Middle frontal gyrus (tissue), 1 donor: ENCODE measurements around the gene PEPD.

ENCODE experiments used
- DNase-seq: peaks from one replicate; pipeline ENCODE4 v3.0.0-alpha.2; 2015; ENCODE audit warnings: low spot score; ENCODE audit errors: extremely low spot score

Gene PEPD

DNA sequence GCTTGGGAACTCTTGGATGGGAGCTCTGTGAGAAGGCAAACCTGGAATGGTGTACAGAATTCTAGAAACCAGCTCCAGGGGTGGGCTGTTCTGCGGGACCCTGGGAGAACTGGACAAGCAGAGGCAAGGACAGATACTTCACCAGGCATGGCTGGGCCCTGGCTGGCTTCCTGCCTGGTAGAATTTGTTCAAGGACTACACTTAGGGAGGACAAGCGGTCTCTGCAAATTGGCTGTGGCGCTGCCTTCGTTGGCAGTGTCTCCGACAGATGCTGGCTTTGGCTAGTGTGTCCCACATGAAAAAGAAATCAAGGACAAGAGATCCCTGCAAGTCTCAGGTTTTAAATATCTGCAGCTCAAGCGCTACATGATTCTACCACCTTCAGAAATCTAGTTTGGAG, 135.6 kb downstream of the PEPD start:
- DNase-seq, result no peak

DNA sequence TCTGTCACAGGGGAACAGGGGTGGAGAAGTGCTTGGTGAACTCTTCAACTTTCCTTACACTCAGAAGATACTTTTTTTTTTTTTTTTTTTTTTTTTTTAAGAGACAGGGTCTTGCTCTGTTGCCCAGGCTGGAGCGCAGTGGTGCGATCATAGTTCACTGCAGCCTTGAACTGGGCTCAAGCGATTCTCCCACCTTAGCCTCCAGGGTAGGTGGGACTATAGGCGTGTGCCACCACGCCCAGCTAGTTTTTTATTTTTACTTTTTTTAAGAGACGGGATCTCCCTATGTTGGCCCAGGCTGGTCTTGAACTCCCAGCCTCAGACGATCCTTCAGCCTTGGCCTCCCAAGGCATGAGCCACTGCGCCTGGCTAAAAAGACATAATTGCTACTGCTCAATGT, 136.6 kb downstream of the PEPD start:
- DNase-seq, result no peak

DNA sequence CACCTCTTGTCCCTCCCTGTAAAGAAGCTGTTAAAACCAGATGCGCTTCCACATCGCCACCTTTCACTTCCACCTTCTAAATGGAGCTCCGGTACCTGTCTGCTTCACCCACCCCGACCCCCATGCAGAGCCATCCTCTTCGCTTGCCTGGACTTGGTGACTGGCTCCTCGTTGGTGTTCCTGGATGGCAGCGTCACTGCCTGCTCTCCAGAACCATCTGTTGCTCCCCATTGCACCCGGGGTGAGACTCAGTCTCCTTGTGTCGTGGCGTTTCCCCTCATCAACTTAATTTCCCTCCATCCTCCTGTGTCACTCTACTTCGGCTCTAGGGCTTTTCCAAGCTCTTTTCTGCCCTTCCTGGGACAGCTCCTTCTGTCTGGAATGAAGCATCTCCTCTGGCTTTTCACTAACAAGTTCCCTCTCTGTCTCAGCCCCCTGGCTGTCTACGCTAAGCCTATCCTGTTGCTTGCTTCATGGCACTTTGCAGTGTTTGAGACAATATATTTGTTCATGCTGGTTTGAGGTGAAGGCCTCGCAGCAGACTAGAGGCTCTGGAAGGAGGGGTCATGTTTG, 137.8 kb downstream of the PEPD start:
- DNase-seq, result no peak

DNA sequence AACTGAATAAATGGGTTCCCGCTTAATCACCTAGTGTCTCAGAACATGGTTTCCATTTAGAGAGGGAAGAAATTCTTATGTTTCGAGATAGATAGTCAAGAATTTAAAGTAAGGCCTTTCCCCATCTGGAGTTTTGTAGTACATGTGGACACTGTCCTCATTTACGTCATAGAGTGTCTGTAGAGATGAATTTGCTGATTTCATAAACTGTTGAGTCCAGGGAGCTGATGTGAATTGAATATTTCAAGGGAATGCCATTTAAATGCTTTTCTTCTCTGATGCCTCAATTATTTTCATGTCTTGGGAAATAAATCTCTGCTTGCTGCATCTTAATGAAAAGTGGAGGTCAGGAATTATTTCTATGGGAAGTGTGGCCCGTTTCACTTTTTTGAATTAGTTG, 138.6 kb downstream of the PEPD start:
- DNase-seq, result no peak

DNA sequence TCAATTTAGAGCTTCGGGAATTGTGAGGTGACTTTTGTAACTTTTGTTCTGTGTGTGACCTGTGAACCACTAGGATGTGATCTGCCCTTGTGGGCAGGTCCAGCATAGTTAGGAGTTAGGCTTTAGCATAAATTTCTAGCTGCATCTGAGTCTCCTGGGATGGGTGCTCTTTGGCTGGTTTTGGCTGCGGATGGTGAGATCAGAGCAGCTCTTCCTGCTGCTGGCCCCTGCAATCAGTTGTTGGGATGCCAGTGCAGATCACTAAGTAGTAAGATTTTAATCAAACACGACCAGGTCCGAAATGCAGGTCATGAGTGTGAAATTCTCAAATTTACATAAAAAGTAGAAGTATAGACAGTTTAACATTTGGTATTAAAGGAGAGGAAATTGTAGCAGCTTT, 139.6 kb downstream of the PEPD start:
- no peak for DNase-seq

DNA sequence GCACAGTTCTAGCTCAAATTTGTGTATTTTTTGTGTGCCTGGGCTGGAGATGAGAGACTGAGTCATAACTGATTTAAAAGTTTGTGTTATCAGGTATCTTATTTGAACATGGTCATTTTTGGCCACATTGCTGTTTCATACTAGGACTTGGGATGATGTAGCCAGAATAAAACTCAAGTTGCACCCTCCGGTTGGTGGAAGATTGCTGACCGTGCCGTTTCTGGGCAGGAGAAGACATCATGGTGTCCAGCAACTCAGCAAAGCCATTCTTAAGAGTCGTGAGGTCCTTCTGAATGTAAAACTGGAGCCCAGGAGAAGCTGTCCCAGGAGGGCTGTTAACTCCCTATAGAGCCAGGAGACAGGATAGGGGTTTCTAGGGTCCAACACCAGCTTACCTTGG, 140.5 kb downstream of the PEPD start:
- no peak for DNase-seq

DNA sequence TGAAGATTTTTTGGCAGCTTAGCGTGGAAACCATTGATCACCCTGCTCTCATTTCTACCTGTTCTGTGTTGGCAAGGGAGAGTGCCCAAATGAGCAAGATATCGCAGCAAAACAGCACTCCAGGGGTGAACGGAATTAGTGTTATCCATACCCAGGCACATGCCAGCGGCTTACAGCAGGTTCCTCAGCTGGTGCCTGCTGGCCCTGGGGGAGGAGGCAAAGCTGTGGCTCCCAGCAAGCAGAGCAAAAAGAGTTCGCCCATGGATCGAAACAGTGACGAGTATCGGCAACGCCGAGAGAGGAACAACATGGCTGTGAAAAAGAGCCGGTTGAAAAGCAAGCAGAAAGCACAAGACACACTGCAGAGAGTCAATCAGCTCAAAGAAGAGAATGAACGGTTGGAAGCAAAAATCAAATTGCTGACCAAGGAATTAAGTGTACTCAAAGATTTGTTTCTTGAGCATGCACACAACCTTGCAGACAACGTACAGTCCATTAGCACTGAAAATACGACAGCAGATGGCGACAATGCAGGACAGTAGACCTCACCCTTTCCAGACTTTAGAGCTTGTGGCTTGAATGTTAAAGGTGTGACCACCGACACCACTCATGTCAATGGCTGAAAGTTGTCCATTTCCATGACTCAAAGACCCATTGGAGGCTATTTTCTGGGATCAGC, 142.3 kb downstream of the PEPD start:
- no peak for DNase-seq

DNA sequence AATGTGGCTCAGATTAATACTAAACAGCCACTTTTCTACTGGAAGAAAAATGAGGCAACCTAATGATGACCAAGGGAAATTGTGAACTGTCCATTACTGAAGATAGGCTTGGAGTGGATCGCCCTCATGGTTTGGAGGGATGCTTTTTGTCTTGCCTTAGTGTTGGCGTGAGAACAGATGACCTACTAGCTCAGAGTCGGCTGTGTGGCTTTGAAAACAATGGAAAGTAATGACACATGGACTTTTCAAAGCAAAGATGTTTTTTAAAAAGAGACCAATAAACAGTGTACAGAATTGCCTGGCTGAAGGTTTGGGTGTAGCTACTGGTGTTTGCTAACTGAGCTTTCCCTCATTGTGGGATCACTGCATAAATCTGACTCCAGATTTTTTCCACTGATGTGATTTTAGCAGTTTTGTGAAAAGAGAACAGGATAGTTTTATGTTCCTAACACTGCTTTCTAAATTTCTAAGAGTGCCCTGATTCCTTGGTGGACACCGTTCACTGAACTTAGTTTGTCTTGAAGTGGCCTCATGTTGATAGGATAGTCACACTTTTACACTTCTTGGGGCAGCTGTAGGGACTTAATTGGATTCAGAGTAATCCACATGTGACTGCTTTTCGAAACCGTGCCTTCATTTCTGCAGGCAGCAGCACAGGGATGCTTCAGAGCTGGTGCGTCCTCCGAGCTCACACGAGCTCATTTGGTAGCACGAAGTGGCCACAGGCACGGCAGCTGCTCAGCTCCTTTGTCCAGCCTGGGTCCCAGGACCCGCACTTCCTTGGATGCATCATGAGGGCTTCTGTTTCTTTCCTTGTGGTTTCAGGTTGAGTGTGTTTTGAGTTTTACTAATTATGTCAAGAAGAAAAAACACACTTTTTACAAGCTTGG, 143.8 kb downstream of the PEPD start:
- DNase-seq, result no peak

DNA sequence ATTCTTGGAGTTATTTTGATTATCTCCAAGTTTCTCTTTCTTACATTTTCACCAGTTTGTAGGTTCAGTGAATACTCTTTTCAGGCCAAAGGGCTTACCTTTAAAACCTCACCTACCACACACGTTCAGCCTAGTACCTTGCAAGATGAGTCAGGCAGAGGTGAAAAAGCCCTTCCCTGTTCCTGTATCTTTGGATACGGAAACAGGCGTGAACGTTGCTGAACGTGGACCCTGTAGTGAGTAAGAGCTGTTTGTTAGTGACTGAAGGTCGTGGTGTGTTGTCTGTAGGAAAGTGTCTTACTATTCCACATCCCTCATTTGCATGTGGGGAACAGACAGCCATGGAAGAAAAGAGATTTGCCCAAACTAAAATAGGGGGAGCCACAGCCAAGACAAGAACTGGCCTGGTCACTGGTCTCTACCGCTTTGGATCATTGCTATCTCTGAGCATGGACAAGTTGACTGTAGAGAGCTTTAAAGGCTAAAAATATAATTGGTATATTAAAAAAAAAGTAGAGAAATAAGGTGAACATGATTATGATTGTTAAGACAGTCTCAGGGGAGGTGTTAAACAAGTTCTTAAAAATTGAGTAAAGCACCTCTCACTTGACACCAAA, 144.5 kb downstream of the PEPD start:
- no peak for DNase-seq

DNA sequence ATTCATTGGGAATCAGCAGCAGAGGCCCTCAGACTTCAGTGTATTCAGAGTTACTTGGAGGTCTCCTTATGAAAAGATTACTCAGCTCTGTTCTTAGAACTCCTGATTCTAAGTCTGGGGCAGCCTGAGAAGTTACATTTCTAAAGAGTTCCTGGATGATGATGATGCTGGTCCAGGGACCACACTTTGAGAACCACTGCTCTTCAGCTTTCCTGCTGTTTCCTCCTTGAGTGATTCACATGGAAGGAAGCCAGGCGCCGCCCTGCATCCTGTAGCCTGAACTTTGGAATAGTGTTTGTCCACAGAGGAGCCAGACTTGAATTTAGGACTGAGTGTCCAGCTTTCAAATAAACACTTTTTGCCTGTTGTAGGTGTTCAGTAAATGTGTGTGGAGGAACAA, 145.2 kb downstream of the PEPD start:
- DNase-seq, result no peak

DNA sequence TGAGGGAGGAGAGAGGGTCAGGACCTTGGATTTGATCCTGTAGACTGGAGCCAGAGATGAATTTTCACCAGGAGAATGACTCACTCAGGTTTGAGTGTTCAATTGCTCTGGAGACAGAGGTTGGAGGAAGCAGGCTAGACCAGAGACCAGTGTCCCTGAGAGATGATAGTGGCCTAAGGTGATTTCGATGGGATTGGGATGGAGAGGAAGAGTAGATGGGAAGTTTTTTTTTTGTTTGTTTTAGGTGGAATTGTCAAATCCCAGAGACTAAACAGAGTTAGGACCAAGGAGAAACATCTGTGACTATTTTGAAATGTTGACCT, 145.8 kb downstream of the PEPD start:
- DNase-seq, result no peak

DNA sequence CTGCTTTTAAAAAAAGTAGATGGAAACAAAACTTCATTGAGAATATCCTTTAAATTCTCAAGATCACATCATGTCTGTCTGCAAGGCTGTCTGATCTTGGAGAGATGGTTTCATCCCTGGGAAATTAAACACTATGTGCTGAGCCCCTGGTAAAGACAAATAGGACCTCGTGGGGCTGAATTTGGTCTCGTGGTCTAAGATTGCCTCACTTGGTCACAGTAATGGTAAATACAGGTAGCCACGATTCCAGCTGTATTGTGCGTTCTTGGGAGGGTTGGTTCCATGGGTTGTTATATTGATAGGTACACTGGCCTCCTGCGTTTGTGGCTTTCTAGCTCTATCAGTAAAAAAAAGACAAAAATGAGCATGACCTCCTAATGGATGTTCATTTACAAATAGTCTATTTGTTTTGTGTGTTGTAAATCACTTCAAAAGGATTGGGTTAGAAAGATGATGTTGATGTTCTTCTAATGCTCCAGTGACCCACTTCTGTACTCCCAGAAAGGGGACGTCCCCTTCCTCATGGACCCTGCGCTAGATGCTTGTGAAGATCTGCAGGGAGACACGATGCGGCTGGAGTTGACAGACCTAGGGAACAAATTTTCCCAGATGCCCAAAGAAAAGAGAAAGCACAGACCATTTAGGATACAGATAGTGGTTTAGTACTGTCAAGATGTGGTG, 146.3 kb downstream of the PEPD start:
- no peak for DNase-seq

DNA sequence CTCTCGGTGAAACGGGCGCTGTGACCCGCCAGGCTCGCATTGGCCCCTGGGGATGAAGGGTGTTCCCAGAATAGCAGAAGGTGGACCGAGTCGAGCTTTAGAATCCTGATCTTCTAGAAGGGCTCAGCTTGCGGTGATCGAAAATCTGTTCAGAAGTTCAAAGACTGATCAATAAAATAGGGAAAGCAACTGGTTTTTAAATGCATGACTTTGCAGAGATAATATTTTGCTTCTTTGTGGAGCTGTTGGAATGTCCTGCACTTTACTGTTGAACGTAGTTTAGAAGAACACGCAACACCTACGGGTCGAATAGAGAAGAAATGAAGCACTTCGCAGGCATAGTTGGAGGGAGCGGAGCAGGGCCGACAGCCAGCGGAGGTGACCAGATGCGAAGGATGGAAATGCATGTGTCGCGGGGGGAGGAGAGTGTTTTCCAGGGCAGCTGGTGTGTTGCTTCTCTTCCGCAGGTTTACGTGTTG, 147.3 kb downstream of the PEPD start:
- DNase-seq, result no peak

DNA sequence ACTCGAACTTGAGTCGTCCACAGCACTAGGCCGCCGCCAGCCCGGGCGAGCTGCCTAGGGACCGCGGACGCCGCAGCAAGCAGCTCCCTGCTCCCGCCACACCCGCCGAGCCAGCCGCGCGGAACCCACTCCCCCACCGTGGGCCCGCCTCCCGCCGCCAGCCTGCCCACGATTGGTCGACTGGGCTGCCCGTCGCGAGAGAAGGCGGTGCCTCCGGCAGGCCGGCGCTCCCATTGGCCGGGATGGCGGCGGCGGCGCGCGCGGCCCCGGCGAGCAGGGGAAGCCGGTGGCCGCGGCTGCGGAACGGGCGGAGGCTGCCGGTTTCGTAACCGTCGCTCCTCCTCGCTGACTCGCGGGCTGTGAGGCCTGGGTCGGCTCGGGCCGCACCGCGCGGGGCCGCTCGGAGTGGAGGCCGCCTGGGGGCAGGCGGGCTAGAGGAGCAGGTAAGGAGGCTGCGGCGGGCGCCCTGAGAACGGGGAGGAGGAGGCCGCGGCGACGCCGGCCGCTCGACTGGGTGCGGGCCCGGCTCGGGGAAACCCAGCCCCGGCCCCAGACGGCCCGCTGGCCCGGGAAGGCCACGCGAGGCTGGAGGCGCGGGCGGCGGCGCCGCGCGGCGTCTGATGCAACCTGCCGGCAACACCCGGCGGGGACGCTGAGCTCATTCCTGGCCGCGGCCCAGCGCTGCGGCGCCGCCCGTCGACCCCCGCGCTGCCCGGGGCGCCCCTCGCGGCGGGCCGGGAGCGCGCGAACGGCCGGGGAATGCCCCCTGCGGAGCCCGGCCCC, 147.9 kb downstream of the PEPD start, which contains the start of gene CEBPG:
TSS of gene CEBPG (plus strand) at position 257 of the 783 bp plus-strand sequence. CDS start 5,531 bp downstream, outside the sequence.
- peak; percentile 87 for DNase-seq

DNA sequence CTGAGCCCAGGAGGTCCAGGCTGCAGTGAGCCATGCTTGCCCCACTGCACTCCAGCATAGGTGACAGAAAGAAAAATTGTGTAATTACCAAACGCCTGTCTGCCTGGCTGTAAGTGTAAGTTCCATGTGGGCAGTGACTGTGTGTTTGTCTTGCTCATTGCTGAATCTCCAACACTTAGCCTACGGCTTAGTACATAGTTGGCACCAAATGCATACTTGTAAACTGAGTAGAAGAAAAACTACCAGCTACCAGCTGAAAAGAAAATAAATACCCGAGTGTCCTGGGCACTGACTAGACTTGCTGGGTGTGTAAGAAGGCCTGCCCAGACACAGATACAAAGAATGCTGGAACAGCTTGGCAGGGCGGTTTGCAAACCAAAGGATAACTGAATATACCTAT, 150.8 kb downstream of the PEPD start:
- no peak for DNase-seq

DNA sequence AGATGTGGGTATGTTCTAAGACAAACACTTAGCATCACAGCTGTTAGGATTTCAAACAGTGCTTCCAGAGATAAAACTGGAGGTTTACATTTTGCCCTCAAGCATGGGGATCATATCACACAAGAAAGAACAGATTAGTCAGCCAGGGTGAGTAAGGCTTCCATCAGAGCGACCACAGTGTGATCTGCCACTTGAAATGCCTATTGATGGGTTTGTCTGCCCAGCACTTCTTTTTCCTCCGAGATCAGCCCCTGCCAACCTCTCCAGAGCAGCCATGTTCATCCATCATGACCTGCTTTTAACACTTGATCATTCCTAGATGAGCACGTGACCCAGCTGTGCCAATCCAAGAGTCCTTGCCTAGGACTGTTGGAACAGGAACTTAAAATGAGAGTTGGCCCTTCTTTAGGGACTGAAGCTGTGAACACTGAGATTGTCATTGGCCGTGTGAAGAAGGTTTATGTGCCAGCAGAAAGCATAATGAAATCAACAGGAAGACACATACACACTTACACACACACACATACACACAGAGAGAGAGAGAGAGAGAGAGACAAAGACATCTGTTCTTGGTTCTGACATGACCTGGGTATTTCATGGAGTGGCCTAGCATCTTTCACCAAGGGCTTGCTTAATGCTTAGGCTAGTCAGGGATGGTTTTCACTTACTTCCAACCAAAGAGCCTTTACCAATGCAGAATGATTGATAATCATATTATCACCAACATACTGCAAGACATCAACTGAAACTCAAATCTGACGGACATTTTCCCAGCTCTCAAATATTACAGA, 153.3 kb downstream of the PEPD start:
- DNase-seq, result no peak

DNA sequence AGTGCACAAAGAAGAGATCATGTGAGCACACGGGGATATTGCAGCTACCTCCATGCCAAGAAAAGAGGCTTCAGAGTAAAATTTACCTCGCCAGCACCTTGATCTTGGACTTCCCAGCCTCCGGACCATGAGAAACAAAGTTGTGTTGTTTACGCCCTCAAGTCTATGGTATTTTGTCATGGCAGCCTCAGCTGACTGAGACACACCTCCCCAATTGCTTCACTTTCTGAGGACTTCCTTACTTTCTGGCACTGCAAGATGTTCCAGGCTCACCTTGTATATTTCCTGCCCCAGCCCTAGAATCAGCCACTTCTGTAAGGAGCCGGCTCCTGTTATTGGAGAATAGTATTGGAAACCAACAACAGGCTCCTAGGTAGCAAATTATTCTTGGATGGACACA, 154.7 kb downstream of the PEPD start:
- no peak for DNase-seq

DNA sequence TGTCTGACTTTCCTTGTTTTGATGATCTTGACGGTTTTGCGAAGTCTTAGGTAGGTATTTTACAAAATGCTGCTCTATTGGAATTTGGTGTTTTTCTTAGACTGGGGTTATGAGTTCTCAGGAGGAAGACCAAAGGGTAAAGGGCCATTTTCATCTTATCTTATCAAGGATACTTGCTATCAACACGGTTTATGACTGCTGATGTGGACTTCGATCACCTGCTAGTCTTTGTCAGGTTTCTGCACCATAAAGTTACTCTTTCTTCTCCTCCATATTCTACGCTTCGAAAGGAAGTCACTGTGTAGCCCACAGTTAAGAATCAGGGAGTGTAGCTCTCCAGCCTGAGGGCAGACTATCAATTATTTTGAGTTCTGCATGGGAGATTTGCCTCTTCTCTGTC, 155.5 kb downstream of the PEPD start:
- DNase-seq, result no peak

DNA sequence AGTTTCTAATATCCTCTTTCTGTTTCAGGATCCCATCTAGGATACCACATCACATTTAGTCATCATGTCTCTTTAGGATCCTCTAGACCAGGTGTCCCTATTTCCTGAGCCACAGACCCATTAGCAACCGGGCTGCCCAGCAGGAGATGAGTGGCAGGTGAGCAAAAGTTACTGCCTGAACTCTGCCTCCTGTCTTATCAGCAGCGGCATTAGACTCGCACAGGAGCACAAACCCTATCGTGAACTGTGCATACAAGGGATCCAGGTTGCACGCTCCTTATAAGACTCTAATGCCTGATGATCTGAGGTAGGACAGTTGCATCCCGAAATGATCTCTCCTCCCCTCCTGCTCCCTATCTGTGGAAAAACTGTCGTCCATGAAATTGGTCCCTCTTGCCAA, 155.9 kb downstream of the PEPD start:
- no peak for DNase-seq

DNA sequence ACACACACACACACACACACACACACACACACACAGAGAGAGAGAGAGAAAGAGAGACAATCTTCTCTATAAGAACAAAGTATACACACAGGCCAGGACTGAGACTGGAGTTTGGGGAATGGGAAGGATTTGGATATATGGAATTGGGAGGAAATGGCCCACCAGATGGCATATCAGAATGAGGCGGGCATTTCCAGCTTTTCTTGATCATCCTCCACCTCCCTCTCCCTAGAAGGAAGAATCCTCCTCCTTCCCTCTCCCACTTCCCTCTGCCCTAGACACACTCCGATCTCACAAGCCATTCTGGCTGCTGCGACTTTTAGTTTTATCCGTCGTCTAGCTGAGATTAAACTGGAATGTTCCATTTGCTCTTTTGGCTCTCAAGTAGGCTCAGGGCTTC, 158.1 kb downstream of the PEPD start:
- no peak for DNase-seq
